Fibroblast of pulmonary artery (primary cell): ENCODE measurements around the gene NKG7.

Experiments used
- DNase-seq: peaks from one replicate; pipeline ENCODE4 v3.0.0-alpha.2; 2010; ENCODE audit warnings: low read depth
- H3K4me3 ChIP-seq: replicated peaks from 2 replicates; pipeline ENCODE4 v1.5.1; 2011; ENCODE audit warnings: low read depth, mild to moderate bottlenecking, control low read depth, low read length, moderate library complexity
- TF ChIP-seq, protein P1 (sequence below): IDR thresholded peaks from 2 replicates; pipeline ENCODE4 v1.5.1; 2011; ENCODE audit warnings: mild to moderate bottlenecking, control low read depth, low read length, inconsistent platforms; ENCODE audit errors: missing control alignments

The NKG7 gene

DNA sequence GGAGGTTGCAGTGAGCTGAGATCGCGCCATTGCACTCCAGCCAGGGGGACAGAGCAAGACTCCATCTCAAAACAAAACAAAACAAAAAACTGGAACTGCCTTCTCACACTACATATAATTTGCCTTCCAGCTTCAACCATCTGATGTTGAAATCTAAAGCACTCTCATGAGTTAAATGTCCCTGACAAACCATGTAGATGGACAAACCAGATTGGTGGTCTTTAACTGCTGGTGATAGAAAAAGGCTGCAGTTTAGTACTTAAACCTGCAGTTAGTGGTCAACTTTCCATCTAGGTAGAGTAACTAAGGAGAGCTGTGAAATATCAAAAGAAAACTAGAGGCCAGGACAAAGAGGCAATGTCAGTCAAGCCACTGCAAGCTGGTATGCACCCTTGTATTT, 23.7 kb upstream of the NKG7 start:
- TF ChIP-seq, protein P1, sequence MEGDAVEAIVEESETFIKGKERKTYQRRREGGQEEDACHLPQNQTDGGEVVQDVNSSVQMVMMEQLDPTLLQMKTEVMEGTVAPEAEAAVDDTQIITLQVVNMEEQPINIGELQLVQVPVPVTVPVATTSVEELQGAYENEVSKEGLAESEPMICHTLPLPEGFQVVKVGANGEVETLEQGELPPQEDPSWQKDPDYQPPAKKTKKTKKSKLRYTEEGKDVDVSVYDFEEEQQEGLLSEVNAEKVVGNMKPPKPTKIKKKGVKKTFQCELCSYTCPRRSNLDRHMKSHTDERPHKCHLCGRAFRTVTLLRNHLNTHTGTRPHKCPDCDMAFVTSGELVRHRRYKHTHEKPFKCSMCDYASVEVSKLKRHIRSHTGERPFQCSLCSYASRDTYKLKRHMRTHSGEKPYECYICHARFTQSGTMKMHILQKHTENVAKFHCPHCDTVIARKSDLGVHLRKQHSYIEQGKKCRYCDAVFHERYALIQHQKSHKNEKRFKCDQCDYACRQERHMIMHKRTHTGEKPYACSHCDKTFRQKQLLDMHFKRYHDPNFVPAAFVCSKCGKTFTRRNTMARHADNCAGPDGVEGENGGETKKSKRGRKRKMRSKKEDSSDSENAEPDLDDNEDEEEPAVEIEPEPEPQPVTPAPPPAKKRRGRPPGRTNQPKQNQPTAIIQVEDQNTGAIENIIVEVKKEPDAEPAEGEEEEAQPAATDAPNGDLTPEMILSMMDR, result no peak
- no peak for DNase-seq
- H3K4me3 ChIP-seq, result no peak overlapping the region

DNA sequence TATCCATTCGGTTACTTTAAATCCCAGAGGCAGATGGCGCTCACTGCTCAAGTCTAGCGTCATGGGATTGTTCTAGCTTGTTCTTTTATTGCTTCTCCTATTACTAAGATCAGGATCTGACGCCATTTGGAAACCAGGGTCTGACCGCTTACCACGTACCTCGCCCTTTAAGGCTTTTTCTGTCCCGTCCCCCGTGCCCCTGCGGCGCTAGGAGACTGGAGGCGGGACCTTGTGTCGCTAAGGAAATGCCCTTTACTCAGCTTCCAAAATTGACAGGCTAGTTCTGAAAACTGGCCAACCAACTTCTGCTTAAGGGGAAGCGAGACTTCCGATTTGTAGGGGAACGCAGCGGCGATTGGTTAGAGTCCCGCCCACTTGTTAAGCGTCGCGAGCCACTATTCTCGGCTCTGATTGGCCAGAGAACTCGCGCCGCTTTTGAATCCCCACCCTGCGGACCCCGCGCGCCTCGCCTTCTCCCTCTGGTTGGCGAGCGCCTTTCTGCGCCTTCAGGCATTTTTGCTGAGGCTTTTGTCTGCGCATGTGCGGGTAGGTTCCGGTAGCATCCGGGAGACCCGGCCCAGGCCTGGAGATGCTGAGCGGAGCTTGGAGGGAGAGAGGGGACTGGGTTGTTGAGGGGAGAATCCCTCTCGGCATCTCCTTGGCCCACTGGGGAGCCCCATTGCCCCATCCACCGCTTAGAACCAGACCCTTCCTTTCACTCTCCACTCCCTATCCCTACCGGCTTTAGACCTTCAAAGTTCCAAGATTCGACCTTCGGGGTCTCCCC, 21.8 kb upstream of the NKG7 start:
- peak overlapping the region; percentile 53 for H3K4me3 ChIP-seq
- peak; percentile 99 for DNase-seq
- TF ChIP-seq, protein P1, result no peak

DNA sequence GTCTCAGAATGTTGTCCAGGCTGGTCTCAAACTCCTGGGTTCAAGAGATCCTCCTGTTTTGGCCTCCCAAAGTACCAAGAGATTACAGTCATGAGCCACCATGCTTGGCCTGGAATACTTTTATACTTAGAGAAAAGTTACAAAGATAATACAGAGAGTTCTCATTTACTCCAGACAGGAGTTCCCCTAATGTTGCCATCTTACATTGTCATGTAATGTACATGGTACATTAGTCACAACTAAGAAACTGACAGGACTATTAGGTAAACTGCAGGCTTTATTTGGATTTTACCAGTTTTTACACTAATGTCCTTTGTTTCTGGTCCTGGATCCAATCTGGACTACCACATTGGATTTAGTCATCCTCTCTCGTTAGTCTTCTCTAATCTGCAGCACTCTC, 20.2 kb upstream of the NKG7 start:
- TF ChIP-seq, protein P1, result no peak
- no peak for DNase-seq
- H3K4me3 ChIP-seq, result no peak overlapping the region

DNA sequence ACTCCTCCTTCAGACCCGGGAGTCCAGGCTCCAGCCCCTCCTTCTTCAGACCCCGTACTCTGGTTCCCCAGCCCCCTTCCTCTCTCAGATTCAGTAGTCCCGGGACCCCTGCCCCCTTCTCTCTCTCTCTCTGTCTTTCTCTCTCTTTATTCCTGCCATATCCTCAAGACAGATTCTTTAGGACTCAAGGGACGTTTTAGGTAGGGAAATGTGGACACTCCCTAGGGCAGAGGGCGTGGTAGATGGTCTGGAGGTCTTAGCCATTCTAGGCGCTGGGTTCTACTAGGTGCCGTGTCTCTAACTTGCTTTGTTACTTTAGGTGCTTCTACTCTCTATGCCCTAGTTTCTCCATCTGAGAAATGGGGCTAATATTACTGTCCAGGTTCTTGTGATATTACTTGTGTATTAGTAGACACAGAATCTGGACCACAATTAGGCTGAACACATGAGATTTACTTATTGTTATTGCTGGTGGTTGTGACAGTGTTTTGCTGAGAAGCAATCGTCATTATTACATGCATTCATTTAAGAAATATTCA, 18.7 kb upstream of the NKG7 start:
- TF ChIP-seq, protein P1, result no peak
- no peak for DNase-seq
- no peak overlapping the region for H3K4me3 ChIP-seq

DNA sequence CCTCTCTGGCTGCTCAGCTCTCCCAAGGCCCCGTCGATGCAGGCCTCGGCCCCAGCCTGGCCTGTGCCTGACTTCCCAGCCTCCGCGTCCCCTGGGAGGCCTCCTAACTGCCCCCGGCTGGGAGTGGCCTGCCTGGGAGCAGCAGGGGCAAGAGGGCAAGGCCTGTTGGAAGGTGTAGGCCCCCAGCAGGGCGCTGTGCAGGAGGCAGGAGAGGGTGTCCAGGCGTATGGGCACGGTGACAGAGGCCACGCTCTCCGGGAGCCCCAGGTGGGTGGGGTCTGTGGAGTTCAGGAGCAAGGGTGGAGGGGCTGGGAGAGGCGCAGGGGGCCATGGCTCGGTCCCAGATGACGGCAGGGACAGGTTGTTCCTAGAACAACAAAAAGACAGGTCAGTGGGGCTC, 16.7 kb upstream of the NKG7 start:
- TF ChIP-seq, protein P1, result no peak
- no peak for DNase-seq
- no peak overlapping the region for H3K4me3 ChIP-seq

DNA sequence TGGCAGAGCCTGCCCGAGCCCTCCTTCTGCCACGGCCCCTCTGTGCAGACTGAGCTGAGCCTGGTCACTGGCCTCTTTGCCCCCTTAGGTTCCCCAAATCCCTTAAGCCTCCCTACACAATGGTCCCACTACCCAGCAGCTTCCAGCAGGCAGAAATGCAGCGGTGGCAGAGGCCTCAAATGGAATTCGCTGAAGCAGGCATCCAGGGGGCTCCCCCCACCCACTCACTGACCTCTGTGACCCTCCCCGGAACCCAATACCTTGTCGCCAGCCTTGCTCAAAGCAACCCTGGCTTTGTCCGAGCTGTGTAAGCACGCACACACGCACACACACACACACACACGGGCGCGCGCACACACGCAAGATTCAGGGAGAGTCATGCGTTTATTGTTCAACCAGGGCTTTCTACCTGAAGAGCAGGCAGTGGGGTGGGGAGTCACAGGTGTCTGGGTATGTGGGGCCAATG, 15.5 kb upstream of the NKG7 start, which contains the start of gene LIM2:
Gene LIM2 (minus strand): TSS at position 51 of the 466 bp plus-strand sequence. CDS start 531 bp downstream, outside the sequence.
- TF ChIP-seq, protein P1, result no peak
- no peak within 1 kb of the TSS for H3K4me3 ChIP-seq
- DNase-seq, result no peak
